Type B pancreatic cell (in vitro differentiated cells): ENCODE measurements around the gene ATG3. TPM values are rescaled to one million over a fixed set of nuclear protein-coding genes. Genes with fewer than 3 reads are reported as not detected.
A peak's percentile ranks its signal among the peaks of the same experiment; 100 is the strongest.

Experiments
- DNase-seq: peaks from one replicate; pipeline ENCODE4 v3.0.0; 2021; ENCODE audit warnings: mixed read lengths; ENCODE audit not compliant: unreplicated experiment; ENCODE audit errors: extremely low spot score
- H3K27ac Mint-ChIP-seq: 2 replicates; pipeline ENCODE4 v1.8.0; 2021; ENCODE audit warnings: mild to moderate bottlenecking, mixed read lengths
- H3K27me3 Mint-ChIP-seq: 2 replicates; pipeline ENCODE4 v1.8.0; 2021; ENCODE audit warnings: mixed read lengths
- H3K36me3 Mint-ChIP-seq: 2 replicates; pipeline ENCODE4 v1.8.0; 2021; ENCODE audit warnings: mixed read lengths
- H3K4me1 Mint-ChIP-seq: one replicate; pipeline ENCODE4 v1.8.0; 2021; ENCODE audit warnings: mixed read lengths; ENCODE audit not compliant: unreplicated experiment
- H3K4me3 Mint-ChIP-seq: 2 replicates; pipeline ENCODE4 v1.8.0; 2021; ENCODE audit warnings: mild to moderate bottlenecking, mixed read lengths
- H3K9me3 Mint-ChIP-seq: 2 replicates; pipeline ENCODE4 v1.8.0; 2021; ENCODE audit warnings: mixed read lengths
- total RNA-seq: library from RNA; stranded (reverse); gene quantifications from 2 replicates; pipeline ENCODE4 v1.2.1, GENCODE V29; 2021; ENCODE audit warnings: low replicate concordance
- TF ChIP-seq, protein P1 (sequence below): fragments of 200-600 bp; sonication (generic); conservative IDR thresholded peaks from 2 replicates; pipeline ENCODE4 v1.5.0; 2021; ENCODE audit warnings: antibody characterized with exemption, mild to moderate bottlenecking

The ATG3 gene
- total RNA-seq, 1 donor from 2014 or later = 35.3 TPM

DNA sequence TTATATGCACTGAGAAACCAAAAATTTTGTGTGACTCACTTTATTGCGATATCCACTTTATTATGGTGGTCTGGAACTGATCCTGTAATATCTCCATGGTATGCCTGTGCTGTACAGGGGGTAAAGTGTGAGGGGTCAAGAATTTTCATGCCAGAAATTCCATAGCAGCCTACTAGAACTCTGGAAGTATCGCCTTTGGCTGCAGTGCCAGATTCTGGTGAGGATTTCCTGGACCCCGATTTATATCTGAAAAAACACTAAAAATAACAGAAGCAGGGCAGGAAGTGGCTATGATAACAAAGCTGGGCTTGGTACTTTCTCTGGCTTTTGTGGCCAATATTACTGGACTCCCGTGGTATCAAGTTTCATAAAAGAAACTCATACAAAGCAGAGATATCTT is 42.8 kb upstream of the ATG3 start:
- Mint-ChIP-seq H3K36me3 (peaks cover 5% of the 10 kb centered on the region), H3K4me3 (peak overlapping the region; percentile 24)

DNA sequence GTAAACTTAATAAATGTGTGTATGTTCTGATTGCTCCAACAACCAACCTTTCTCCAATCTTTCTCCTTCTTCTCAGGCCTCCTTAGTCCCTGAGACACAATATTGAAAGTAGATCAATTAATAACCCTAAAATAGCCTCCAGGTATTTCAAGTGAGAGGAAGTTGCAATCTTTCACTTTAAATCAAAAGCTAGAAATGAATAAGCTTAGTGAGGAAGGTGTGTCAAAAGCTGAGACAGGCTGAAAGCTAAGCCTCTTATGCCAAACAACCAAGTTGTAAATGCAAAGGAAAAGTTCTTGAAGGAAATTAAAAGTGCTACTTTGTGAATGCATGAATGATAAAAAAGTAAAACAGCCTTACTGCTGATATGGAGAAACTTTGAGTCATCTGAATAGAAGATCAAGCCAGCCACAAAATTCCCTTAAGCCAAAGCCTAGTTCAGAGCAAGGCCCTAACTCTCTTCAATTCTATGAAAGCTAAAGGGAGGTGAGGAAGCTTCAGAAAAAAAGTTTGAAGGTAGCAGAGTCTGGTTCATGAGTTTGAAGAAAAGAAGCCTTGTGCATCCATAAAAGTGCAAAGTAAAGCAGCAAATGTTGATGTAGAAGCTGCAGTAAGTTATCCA is 40.6 kb upstream of the ATG3 start:
- no peak for DNase-seq
- TF ChIP-seq, protein P1, sequence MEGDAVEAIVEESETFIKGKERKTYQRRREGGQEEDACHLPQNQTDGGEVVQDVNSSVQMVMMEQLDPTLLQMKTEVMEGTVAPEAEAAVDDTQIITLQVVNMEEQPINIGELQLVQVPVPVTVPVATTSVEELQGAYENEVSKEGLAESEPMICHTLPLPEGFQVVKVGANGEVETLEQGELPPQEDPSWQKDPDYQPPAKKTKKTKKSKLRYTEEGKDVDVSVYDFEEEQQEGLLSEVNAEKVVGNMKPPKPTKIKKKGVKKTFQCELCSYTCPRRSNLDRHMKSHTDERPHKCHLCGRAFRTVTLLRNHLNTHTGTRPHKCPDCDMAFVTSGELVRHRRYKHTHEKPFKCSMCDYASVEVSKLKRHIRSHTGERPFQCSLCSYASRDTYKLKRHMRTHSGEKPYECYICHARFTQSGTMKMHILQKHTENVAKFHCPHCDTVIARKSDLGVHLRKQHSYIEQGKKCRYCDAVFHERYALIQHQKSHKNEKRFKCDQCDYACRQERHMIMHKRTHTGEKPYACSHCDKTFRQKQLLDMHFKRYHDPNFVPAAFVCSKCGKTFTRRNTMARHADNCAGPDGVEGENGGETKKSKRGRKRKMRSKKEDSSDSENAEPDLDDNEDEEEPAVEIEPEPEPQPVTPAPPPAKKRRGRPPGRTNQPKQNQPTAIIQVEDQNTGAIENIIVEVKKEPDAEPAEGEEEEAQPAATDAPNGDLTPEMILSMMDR = no peak
- Mint-ChIP-seq H3K9me3 (no peaks in the 10 kb centered on the region), H3K27ac (no peak overlapping the region), H3K27me3 (no peaks in the 10 kb centered on the region), H3K4me3 (no peak overlapping the region), H3K36me3 (peaks cover 3% of the 10 kb centered on the region), H3K4me1 (peaks cover 12% of the 10 kb centered on the region)

More for the DNA sequence above, 42.8 kb upstream of the ATG3 start:
- Mint-ChIP-seq H3K27ac (peak overlapping the region; percentile 29), H3K9me3 (no peaks in the 10 kb centered on the region), H3K27me3 (no peaks in the 10 kb centered on the region), H3K4me1 (peaks cover 12% of the 10 kb centered on the region)
- TF ChIP-seq, protein P1 = no peak
- DNase-seq = no peak

DNA sequence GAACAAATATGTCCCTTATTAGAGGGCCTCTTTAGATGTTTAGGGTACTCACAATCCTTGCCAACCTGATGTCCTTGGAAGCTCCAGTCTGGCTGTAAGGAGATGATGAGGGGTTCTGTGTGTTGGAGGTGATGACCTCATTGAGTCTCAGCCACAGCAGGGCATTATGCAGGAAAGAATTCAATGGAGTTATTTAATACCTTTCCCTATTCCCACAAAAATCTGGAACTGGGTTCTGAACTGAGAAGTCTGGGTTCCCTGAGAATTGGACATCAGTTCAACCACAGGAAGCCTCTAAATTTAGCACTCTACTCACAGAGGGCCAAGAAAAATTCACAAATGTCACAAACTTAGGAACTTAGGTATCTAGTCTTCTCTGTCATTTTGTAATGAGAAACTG is 37.0 kb upstream of the ATG3 start:
- peaks cover 4% of the 10 kb centered on the region for H3K36me3 Mint-ChIP-seq
- TF ChIP-seq, protein P1 = no peak
- DNase-seq = no peak
- H3K4me1 Mint-ChIP-seq = no peaks in the 10 kb centered on the region
- H3K4me3 Mint-ChIP-seq = no peak overlapping the region
- H3K27me3 Mint-ChIP-seq = no peaks in the 10 kb centered on the region
- H3K27ac Mint-ChIP-seq = no peak overlapping the region
- no peaks in the 10 kb centered on the region for H3K9me3 Mint-ChIP-seq

DNA sequence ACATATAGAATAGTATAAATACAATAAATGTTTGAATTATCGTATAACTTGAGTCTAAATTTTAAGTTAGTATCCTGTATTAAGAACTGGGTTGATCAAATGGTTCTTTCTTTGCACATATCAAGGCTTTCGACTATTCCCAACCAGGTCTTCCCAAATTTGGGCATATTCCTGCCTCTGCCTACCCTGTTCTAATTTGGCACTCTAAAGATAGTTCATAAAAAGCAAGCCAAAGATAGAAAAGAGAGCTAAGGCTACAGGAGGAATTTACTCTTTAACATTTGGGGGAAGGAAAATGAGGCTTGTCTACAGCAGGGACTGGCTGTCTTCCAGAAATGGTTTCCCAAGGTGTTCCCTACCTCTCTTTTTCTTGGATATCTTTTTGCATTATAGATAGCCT is 36.2 kb upstream of the ATG3 start:
- no peak overlapping the region for H3K4me3 Mint-ChIP-seq
- no peak for DNase-seq
- TF ChIP-seq, protein P1 = no peak
- peaks cover 6% of the 10 kb centered on the region for H3K36me3 Mint-ChIP-seq
- H3K9me3 Mint-ChIP-seq = no peaks in the 10 kb centered on the region
- no peaks in the 10 kb centered on the region for H3K27me3 Mint-ChIP-seq
- H3K27ac Mint-ChIP-seq = no peak overlapping the region
- H3K4me1 Mint-ChIP-seq = no peaks in the 10 kb centered on the region

DNA sequence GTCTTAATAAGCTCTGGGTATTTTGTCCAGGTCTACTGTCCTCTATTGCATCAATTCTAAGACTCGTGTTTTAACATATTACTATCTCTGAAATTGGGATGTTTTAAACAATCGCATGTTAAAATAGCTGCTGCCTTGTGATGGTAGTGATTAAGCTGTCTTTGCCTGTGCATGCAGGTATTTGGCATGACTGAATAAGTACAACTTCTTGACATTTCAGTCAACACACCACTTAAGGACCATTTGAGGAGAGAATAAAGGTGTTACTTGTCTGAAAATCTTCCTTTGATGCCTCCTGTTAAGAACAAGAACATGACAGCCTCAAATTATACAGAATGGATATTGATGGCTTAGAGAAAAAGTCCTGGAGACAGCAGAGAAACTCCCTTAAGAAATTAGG is 33.1 kb upstream of the ATG3 start:
- TF ChIP-seq, protein P1 = no peak
- no peaks in the 10 kb centered on the region for H3K4me1 Mint-ChIP-seq
- no peak overlapping the region for H3K4me3 Mint-ChIP-seq
- H3K27me3 Mint-ChIP-seq = no peaks in the 10 kb centered on the region
- H3K27ac Mint-ChIP-seq = no peak overlapping the region
- DNase-seq = no peak
- H3K9me3 Mint-ChIP-seq = no peaks in the 10 kb centered on the region
- peaks cover 24% of the 10 kb centered on the region for H3K36me3 Mint-ChIP-seq
